ENCODE measurements around the gene JPT2.

DNA sequence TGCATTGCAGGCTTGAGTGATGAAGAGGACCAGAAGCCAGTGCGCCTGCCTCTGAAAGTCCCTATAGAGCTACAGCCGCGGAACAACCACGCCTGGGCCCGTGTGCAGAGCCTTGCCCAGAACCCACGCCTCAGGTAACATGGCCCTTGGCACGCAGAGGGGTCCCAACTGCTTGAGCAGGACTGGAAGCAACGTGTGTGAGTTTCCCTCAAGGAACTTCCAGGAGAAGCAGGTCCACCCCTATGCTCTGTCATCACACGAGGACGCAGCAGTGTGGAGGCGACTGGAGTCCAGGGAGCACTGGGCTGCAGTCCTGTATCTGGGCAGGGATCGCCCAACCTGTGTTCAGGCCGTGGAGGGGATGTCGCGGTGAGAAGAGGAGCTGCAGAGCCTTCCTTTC is 25.1 kb upstream of the JPT2 start:
- no peak for TF ChIP-seq CTCF (IDR thresholded peaks at IDR 0.05)
- no peak for TF ChIP-seq POLR2A (IDR thresholded peaks at IDR 0.05)

Measured in suprapubic skin (tissue), 3 donors.